Measurements from ENCODE around the gene NLRP5.
"Not testable (repeated sequence)": the region's sequence is repeated elsewhere in the genome, so short reads cannot be mapped to it uniquely, and the experiment has no call there.

Gene NLRP5

DNA sequence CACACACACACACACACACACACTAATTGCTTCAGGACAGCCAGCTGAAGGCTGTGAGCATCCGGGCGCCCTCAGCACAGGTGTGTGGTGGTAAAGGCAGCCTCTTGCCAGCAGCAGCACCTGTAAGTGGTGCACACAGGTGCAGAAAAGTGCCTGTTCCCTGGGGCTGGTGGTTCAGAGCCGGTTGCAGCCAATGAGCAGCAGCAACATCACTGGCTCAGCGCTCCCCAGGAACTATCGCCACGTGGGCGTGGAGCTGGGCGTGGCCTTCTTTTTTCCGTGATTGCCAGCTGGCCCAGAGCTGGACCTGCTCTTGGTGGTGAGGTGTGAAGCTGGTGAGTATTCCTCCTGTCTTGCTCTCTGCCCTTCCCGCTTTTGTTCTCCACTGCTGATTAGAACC, at the start of gene NLRP5:
NLRP5 (plus strand) TSS at position 289 of the 400 bp plus-strand sequence.
- no peak for DNase-seq

DNA sequence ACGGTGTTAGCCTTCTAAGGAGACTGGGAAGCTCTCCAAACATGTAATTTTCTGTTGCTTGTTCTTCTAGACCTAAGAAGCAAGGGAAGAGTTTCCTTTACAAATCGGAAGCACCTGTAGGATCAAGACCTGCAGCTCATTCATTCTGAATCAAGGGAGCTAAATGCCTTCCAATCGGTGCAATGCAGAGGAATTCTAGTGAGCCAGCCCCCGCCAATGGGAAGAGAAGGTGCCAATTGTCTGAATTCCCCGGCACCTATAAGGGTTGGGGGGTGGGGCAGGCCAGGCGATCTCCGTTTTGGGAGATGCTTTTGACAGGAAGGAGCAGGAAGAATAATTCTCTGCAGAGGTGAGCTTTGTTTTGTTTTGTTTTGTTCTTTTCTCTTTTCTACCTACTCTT, 47.4 kb upstream of the NLRP5 start:
- no peak for DNase-seq

DNA sequence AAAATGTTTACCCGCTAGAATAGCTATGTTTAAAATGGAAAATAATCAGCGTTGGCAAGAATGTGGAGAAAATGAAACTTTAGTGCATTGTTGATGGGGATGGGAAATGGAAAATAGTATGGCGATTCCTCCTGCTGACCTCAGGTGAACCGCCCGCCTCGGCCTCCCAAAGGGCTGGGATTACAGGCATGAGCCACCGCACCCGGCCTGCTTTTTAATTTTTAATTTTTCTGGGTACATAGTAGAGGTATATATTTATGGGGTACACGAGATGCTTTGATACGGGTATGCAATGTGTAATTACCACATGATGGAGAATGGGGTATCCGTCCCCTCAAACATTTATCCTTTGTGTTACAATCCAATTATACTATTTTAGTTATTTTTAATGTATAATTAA, 46.3 kb upstream of the NLRP5 start:
- DNase-seq = no peak

GRCh38 chr19:55947532-55947931, 39.0 kb upstream of the NLRP5 start, which contains the start of gene NLRP8:
Gene NLRP8 (plus strand): TSS chr19:55947832.
- DNase-seq = no peak

GRCh38 chr19:55950566-55950965, 36.0 kb upstream of the NLRP5 start:
- not testable (repeated sequence) for DNase-seq

DNA sequence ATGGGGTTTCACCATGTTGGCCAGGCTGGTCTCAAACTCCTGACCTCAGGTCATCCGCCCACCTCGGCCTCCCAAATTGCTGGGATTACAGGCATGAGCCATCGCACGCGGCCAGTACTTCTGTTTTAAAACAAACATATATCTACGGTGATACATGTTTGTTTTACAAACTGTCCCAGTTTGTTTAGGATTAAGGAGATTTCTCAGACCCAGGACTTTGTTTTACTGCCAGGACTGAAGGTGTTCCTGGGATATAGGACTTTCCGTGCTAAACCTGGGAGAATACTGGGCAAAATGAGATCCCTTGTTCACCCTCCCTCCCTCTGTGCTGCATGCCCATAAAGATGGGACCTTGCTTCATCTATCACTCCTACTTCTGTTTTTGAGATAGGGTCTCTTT, 30.1 kb upstream of the NLRP5 start:
- no peak for DNase-seq

- no peak for DNase-seq
Observed at GRCh38 chr19:55958356-55958755, 28.2 kb upstream of the NLRP5 start.

GRCh38 chr19:55959996-55960675, 26.4 kb upstream of the NLRP5 start:
- no peak for DNase-seq

DNA sequence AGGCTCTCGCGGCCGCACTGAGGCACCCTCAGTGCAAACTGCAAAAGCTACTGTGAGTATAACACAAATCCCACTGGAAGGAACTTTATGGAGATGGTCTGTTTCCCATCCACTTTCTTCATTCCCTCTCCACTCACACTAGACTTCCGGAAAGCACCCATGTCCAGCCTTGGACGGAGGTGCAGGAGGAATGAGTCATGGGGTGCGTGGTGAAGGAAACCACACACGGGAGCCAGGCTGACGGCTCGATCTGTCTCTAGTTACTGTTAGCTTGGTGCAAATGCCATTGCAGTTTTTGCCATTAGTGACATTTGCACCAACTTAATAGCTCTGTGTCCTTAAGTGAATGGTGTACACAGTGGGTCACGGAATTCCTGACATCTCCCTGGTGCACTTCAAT, 24.4 kb upstream of the NLRP5 start:
- DNase-seq = no peak

- DNase-seq = no peak
Observed at GRCh38 chr19:55973982-55974381, 12.6 kb upstream of the NLRP5 start.

DNA sequence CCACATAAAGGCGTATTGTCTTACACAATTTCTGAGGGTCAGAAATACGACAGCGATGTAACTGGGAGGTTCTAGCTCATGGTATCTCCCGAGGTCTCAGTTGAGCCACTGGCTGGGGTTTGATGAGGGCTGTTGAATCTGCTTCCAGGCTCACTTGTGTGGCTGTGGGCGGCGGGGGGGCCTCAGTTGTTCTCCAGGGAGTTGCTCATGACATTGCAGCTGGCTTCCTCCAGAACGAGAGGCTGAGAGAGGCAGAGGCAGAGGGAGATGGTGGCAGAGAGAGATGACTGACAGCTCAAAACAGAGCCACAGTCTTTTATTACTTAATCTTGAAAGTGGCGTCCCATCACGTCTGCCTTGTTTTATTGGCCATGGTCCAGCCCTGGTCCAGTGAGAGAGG, 6.2 kb upstream of the NLRP5 start:
- DNase-seq = no peak

DNA sequence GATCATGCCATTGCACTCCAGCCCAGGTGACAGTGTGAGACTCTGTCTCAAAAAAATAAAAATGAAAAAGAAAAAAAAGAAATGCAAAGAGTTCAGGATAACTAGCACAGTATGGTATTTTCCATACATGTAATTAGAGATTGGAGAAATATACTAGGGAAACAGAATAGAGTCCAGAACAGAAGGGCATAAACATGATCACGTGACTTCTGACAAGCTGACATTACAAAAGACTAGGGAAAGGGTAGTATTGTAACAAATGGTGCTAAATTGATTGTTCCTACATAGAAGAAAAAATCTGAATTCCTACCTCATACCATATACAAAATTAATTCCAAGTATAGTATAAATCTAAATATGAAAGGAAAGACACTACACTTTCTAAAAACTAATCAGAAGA, 1.3 kb upstream of the NLRP5 start:
- no peak for DNase-seq

GRCh38 chr19:55990831-55991230, 4.3 kb downstream of the NLRP5 start:
- no peak for DNase-seq

DNA sequence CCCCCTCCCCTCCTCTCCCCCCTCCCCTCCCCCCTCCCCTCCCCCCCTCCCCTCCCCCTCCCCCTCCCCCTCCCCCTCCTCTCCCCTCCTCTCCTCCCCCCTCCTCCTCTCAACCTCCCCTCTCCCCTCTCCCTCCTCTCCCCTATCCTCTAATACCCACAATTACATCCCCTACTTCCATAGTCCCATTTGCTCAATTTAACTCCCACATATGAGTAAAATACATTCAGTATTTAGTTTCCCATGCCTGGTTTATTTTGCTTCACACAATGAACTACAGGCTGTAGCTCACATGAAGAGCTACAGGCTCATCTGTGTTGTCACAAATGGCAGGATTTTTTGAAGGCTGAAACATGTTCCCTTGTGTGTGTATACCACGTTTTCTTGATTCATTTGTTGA, 6.9 kb downstream of the NLRP5 start:
- no peak for DNase-seq

DNA sequence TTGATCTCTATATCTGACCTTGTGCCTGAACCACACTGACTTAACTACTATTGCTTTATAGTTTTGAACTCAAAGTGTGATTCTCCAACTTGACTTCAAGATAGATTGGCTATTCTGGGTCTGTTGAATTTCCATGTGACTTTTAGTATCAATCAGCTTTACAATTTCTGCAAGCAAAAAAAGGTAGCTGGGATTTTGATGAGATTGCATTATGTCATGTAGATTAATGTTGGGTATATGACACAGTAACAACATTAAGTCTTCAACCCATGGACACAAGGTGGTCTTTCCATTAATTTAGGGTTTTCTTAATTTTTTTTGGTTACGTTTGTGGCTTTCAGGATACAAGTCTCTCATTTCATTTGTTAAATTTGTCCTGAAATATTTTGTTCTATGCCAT, 28.2 kb downstream of the NLRP5 start:
- no peak for DNase-seq

GRCh38 chr19:56015756-56016155, 29.2 kb downstream of the NLRP5 start:
- no peak for DNase-seq

- not testable (repeated sequence) for DNase-seq
Observed at GRCh38 chr19:56019325-56019724, 32.8 kb downstream of the NLRP5 start.

- DNase-seq = not testable (repeated sequence)
Observed at GRCh38 chr19:56020355-56020975, 33.9 kb downstream of the NLRP5 start.

GRCh38 chr19:56026769-56027168, 40.2 kb downstream of the NLRP5 start:
- DNase-seq = no peak

DNA sequence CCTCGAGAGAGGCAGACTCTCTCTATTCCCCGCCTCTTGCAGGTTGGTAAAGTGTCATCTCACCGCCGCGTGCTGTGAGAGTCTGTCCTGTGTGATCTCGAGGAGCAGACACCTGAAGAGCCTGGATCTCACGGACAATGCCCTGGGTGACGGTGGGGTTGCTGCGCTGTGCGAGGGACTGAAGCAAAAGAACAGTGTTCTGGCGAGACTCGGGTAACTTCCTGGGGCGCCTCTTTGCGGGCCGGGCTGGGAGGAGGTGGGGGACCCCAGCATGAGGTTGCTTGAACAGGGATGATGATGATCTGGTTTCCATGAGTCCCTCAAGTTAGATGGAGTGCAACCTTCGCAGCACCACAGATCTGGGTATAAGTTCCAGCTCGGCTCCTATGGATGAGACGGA, 67.0 kb downstream of the NLRP5 start:
- no peak for DNase-seq

DNA sequence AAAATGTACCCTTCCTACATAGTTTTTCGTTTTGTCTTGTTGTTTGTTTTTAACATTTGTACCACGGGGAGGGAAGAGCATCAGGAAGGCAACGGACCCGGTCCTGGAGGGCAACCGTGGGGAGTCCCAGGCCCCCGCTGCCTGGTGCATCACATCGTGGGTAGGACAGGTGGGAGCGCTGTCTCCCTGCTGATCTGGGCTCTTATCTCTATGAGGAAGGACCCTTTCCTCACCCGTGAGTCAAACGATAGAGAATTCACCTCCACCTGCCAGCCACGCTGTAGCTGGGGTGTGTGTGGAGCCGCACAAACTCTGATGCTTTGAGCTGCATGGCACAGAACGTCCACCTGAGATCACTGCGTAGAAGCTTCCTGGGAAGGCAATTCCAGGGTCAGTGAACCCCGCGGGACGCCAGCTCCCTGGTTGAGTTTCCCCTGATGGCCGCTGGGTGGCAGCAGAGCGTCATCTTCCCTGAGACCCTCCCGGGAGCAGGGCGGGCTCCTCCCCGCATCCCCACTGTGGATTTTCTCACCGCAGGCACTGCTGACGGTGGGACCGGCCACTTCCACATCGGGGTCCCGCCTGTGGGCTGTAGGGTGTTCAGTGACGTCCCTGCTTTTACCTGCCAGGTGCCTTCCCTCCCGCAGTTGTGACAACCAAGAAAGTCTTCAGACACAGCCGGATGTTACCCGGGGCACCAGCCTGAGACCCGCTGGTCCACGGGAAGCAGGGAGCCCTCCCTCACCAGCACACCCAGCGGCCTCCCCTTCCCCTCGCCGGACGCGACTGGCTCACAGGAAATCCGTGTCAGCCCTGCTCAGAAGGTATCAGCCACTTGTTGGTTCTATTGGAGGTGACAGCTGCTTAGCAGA, 79.8 kb downstream of the NLRP5 start:
- DNase-seq = peak; percentile 64

DNA sequence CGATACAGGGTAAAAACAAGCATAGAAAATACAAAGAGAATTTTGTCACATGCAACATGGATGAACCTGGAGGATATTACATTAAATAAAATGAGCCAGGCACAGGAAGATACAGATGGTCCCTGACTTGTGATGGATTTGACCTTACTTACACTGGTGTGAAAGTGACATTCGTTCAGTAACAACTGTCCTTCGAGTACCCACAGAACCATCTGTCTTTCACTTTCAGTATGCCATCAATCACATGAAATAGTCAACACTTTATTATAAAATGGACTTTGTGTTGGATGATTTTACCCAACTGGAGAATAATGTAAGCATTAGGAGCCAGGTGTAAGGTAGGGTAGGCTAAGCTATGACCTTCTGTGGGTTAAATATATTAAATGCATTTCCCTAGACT, 83.1 kb downstream of the NLRP5 start:
- no peak for DNase-seq

- DNase-seq = no peak
Observed at GRCh38 chr19:56071151-56071550, 84.6 kb downstream of the NLRP5 start.

DNA sequence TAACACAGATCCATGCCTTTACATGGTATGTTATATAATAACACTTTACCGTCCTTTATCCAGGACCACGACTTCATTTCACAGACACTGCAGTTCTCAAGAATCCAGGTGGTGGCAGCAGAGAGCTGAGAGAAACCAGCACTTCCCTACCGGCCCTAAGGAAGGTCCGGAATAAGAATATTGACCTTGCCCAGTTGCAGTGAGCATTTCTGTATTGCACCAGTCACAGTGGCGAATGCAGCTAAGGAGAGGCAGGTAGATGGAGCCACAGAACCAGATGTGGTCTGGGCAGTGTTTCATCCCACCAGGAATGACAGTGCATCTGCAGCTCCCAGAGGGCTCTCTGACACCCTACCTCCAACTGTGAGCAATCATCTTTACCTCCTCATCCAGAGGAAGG, 89.9 kb downstream of the NLRP5 start:
- DNase-seq = peak; percentile 61

Data from femur (tissue), 1 donor.